SK-N-SH treated with all-trans-retinoic acid at 6 μM for 48 hours (cell line): Measurements from ENCODE around the gene SCRN1.

Experiments
- ARNTL ChIP-seq: fragments of 450-650 bp; formaldehyde crosslinking; IDR thresholded peaks from 2 replicates; pipeline ENCODE4 v1.5.0; 2020; ENCODE audit warnings: low read depth, mild to moderate bottlenecking, moderate library complexity, borderline replicate concordance
- CSDC2 ChIP-seq: fragments of 250-450 bp; sonication (Bioruptor Pico); IDR thresholded peaks from 2 replicates; pipeline ENCODE4 v1.5.0; 2020; ENCODE audit warnings: mild to moderate bottlenecking, moderate library complexity
- PATZ1 ChIP-seq: fragments of 250-450 bp; sonication (Bioruptor Pico); IDR thresholded peaks from 2 replicates; pipeline ENCODE4 v1.8.0; 2020; ENCODE audit warnings: mild to moderate bottlenecking, moderate library complexity, borderline replicate concordance
- ZC3H10 ChIP-seq: fragments of 250-450 bp; sonication (Bioruptor Pico); IDR thresholded peaks from 2 replicates; pipeline ENCODE4 v1.5.1; 2021; ENCODE audit warnings: mild to moderate bottlenecking, moderate library complexity
- ZFP30 ChIP-seq: fragments of 450-650 bp; formaldehyde crosslinking; IDR thresholded peaks from 2 replicates; pipeline ENCODE4 v1.5.0; 2022; ENCODE audit warnings: mild to moderate bottlenecking, moderate library complexity
- ZNF70 ChIP-seq: fragments of 450-650 bp; formaldehyde crosslinking; IDR thresholded peaks from 2 replicates; pipeline ENCODE4 v1.5.0; 2020; ENCODE audit warnings: mild to moderate bottlenecking, moderate library complexity

GRCh38 chr7:29894256-29894655 is 95.3 kb downstream of the SCRN1 start:
- TF ChIP-seq PATZ1 (CRISPR knock-in tag) (no peak), ARNTL (no peak), CSDC2 (no peak), ZFP30 (CRISPR knock-in tag) (no peak), ZC3H10 (no peak), ZNF70 (CRISPR knock-in tag) (no peak)
